GDM1 (cell line): ENCODE results near the gene ZNF236.
"Not testable (repeated sequence)": the region's sequence is repeated elsewhere in the genome, so short reads cannot be mapped to it uniquely, and the experiment has no call there.

ENCODE experiments used
- DNase-seq: peaks from one replicate; lab custom pipeline; 2025; lab: John Stamatoyannopoulos, UW

Gene ZNF236

GRCh38 chr18:77006305-77007175, 184.2 kb downstream of the ZNF236 start:
- no peak for DNase-seq

- DNase-seq = no peak
These were observed 184.9 kb downstream of the ZNF236 start for GRCh38 chr18:77007251-77007650.

- no peak for DNase-seq
These were observed 185.6 kb downstream of the ZNF236 start for GRCh38 chr18:77008006-77008405.

GRCh38 chr18:77008576-77009315, 186.4 kb downstream of the ZNF236 start:
- DNase-seq = no peak

GRCh38 chr18:77009675-77010074, 187.3 kb downstream of the ZNF236 start:
- DNase-seq = no peak

GRCh38 chr18:77012120-77012519, 189.8 kb downstream of the ZNF236 start:
- DNase-seq = no peak

GRCh38 chr18:77012806-77013541, 190.6 kb downstream of the ZNF236 start:
- DNase-seq = no peak

GRCh38 chr18:77013811-77014521, 191.6 kb downstream of the ZNF236 start:
- no peak for DNase-seq

GRCh38 chr18:77014538-77014937, 192.2 kb downstream of the ZNF236 start:
- no peak for DNase-seq

- DNase-seq = no peak
These were observed 192.8 kb downstream of the ZNF236 start for GRCh38 chr18:77015169-77015568.

GRCh38 chr18:77015771-77016710, 193.7 kb downstream of the ZNF236 start:
- no peak for DNase-seq

- no peak for DNase-seq
These were observed 194.6 kb downstream of the ZNF236 start for GRCh38 chr18:77016936-77017335.

GRCh38 chr18:77017355-77017754, 195.0 kb downstream of the ZNF236 start:
- no peak for DNase-seq

GRCh38 chr18:77018650-77019049, 196.3 kb downstream of the ZNF236 start:
- not testable (repeated sequence) for DNase-seq

GRCh38 chr18:77019641-77020040, 197.3 kb downstream of the ZNF236 start:
- DNase-seq = no peak
